ENCODE measurements around the gene BCKDK.
"Not testable (repeated sequence)": the region's sequence is repeated elsewhere in the genome, so short reads cannot be mapped to it uniquely, and the experiment has no call there.

BCKDK gene

DNA sequence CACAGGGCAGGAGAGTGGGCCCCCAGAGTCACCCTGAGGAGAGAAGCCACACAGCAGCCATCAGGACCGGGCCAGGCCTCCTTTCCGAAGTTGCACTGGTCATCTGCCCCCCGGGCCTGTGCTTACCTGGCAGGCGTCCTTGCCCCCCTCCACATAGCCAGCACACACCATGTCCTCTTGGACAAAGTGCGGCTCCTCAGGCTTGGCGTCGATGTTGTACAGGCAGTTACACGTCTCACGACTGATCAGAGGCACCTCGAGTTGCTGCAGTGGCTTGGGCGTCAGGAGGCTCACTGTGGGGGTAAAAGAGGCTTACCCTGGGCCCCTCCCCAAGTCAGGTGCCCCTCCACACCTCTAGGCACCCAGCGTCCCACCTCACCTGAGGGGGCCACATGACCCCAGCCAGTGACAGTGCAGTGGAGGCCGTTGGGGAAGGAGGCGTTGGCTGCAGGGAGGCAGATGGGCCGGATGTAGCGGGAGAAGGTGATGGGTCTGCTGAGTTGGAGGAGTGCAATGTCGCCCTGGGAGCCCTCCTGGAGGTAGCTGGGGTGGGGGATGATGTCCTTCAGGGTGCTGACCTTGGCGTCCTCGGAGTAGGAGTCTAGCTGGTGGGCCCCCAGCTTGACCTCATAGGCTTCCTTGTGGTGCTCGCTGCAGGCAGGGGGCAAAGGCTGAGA is 24.3 kb downstream of the BCKDK start:
- TF ChIP-seq, protein P1, sequence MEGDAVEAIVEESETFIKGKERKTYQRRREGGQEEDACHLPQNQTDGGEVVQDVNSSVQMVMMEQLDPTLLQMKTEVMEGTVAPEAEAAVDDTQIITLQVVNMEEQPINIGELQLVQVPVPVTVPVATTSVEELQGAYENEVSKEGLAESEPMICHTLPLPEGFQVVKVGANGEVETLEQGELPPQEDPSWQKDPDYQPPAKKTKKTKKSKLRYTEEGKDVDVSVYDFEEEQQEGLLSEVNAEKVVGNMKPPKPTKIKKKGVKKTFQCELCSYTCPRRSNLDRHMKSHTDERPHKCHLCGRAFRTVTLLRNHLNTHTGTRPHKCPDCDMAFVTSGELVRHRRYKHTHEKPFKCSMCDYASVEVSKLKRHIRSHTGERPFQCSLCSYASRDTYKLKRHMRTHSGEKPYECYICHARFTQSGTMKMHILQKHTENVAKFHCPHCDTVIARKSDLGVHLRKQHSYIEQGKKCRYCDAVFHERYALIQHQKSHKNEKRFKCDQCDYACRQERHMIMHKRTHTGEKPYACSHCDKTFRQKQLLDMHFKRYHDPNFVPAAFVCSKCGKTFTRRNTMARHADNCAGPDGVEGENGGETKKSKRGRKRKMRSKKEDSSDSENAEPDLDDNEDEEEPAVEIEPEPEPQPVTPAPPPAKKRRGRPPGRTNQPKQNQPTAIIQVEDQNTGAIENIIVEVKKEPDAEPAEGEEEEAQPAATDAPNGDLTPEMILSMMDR (IDR thresholded peaks at IDR 0.05; ENCODE audit: insufficient read depth, low read depth, low read length, missing control alignments) = no peak
- no peak overlapping the region for H3K4me3 ChIP-seq (ENCODE audit: low read length)
- no peak for DNase-seq (ENCODE audit: low read depth)

DNA sequence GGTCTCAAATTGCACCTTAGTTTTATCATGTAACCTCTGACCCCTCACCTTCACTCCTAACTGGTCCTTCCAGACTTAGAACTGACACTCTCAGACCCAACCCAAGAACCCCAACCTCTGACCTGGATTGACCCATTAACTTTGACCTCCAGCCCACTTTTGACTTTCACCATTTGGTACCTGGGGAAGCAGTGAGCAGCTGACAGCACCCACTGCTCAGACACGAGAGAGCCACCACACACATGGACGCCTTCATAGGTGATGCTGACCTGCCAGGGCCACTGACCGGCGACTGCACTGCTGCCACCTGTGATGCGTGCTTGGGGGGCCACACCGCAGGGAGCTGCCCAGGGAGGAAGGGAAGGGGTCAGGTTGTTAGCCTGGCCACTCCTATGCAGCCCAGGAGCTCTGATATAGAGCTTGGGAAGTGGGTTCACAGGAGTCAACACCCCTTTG is 24.9 kb downstream of the BCKDK start:
- no peak for DNase-seq (ENCODE audit: low read depth)
- TF ChIP-seq, protein P1 (IDR thresholded peaks at IDR 0.05; ENCODE audit: insufficient read depth, low read depth, low read length, missing control alignments) = no peak
- peak overlapping the region; percentile 83 for H3K4me3 ChIP-seq (ENCODE audit: low read length)

DNA sequence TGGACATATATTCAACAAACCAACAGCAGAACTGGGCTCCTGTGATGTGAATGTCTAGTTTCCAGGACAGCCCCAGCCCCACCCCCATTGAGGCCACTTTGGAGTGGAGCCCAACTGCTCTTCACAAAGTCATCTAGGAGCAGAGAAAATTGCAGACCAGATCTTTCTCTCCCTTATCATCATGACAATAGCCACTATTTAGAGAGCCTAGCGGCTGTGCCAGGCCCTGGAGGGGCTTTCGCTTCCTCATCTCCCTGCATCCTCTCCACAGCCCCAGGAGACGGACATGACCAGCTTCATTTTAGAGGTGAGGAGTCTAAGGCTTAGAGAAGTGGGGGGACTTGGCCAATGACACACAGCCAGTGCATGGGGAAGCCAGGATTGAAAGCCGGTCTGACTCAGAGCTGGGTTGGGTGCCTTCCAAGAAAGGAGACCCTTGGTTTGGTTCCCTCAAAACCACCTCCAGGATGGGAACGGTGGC is 25.9 kb downstream of the BCKDK start:
- peak; percentile 64 for DNase-seq (ENCODE audit: low read depth)
- H3K4me3 ChIP-seq (ENCODE audit: low read length) = peak overlapping the region; percentile 83
- TF ChIP-seq, protein P1 (IDR thresholded peaks at IDR 0.05; ENCODE audit: insufficient read depth, low read depth, low read length, missing control alignments) = no peak

DNA sequence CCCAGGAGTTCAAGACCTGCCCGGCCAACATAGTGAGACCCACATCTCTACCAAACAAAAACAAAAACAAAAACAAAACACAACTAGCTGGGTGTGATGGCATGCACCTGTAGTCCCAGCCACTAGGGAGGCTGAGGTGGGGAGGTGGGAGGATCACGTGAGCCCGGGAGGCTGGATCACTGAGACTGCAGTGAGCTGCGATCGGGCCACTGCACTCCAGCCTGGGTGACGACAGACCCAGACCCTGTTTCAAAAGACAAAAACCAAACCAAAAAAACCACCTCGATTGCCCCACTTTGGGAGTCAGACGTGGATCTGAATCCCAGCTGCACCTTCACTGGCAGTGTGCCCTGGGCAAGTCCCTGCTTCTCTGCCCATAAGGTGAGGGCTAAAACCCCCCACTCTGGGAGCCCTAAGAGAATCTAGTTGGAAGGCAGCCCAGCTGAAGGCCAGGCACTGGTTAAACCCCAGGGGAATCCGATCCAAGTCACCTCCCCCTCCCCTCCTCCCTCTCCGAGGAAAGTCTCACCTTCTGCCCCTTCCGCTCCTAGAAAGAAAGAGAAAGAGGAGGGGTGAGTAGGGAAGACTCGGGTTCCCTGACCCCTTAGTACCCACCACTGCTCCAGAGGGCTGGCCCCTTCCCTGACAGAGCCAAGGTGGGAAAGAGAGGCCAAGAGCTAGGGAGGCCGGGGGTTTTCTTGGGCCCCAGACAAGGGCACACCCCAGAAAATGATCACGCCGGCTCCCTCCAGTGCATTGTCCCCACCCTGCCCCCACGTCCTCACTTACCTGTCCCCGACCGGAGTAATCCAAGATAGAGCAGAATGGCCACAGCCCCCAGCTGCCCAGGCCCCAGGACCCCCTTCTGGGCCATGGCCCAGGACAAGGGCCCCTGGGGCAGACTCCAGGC is 26.7 kb downstream of the BCKDK start:
- peak overlapping the region; percentile 83 for H3K4me3 ChIP-seq (ENCODE audit: low read length)
- peak; percentile 73 for DNase-seq (ENCODE audit: low read depth)
- TF ChIP-seq, protein P1 (IDR thresholded peaks at IDR 0.05; ENCODE audit: insufficient read depth, low read depth, low read length, missing control alignments) = peak; percentile 48

DNA sequence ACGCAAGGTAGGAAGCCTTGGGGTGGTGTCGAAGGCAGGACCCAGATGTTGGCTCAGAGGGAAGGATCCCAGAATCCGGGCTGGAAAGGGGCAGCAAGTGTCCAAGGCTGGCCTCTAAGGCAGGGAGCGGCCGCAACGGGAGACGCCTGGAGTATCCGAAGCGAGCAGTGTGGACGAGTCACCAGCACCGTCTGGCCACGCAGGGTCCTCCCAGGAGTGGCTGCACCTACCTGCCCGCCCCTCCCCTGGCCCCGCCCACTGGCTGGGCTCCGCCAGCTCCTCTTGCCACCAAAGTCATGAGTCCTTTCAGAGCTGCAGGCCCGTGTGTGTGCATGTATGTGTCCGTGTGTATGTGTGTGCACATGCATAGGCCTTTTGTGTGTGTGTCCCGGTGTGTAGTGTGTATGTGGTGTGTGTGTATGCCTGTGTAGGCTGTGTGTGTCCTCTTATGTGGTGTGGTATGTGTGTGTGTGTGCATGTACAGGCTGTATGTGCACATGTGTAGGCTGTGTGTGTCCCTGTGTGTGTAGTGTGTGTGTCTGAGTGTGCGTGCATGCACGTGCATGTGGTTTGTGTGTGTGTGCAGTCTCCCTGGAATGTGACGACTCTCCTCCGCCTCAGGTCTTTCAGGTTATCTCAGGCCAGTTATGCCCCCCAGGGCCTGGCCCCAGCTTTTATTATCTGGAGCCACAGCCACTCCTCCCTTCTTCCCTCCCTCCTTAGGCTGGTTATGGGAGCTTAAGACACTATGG is 27.5 kb downstream of the BCKDK start, which contains the start of gene PRSS8:
PRSS8 (minus strand) TSS at position 193 of the 752 bp plus-strand sequence. CDS start 229 bp downstream, outside the sequence.
- DNase-seq (ENCODE audit: low read depth) = peak; percentile 90
- peak within 1 kb of the TSS; percentile 83 for H3K4me3 ChIP-seq (ENCODE audit: low read length)
- TF ChIP-seq, protein P1 (IDR thresholded peaks at IDR 0.05; ENCODE audit: insufficient read depth, low read depth, low read length, missing control alignments) = no peak

DNA sequence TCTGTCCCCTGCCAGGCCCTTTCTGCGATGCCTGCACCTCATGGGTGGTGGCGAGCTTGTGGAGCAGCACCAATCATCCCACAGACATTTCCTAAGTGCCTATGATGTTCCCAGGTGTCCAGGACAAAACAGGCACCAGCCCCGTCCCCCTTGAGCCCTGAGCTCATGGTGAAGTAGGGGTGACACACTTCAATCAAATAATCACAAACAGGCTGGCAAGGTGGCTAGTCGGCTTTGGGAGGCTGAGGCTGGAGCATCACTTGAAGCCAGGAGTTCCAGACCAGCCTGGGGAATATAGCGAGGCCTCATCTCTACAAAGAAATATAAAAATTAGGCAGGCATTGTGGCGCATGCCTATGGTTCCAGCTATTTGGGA is 28.1 kb downstream of the BCKDK start:
- DNase-seq (ENCODE audit: low read depth) = no peak
- TF ChIP-seq, protein P1 (IDR thresholded peaks at IDR 0.05; ENCODE audit: insufficient read depth, low read depth, low read length, missing control alignments) = no peak

DNA sequence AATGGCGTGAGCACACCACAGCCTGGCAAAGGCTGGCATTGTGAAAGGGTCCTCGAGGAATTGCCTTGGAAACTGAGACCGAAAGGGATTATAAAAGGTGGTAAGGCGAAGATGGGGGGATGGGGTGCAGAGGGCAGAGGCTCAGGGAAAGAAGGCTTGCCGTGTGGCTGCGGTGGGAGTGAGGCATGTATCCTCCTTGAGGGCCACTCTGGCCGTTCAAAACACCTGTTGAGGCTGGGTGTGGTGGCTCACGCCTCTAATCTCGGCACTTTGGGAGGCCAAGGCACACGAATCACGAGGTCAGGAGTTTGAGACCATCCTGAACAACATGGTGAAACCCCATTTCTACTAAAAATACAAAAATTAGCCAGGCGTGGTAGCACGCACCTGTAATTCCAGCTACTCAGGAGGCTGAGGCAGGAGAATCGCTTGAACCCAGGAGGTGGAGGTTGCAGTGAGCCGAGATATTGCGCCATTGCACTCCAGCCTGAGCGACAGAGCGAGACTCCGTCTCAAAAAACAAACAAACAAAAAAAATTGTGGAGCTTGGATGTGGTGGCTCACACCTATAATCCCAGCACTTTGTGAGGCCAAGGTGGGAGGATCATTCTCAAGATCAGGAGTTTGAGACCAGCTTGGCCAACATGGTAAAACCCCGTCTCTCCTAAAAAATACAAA is 28.8 kb downstream of the BCKDK start:
- not testable (repeated sequence) for DNase-seq (ENCODE audit: low read depth); H3K4me3 ChIP-seq (ENCODE audit: low read length)

More for the DNA sequence above, 28.1 kb downstream of the BCKDK start:
- H3K4me3 ChIP-seq (ENCODE audit: low read length) = no peak overlapping the region

All from epithelial cell of esophagus (primary cell).